Glutamatergic neuron (in vitro differentiated cells): Measurements from ENCODE around the gene ALKAL2. TPM values are rescaled to one million over a fixed set of nuclear protein-coding genes. Genes with fewer than 3 reads are reported as not detected.

ENCODE experiments used
- DNase-seq: peaks from one replicate; pipeline ENCODE4 v3.0.0; 2022
- H3K27ac Mint-ChIP-seq: one replicate; pipeline ENCODE4 v1.8.0; 2020; ENCODE audit warnings: mild to moderate bottlenecking, mixed read lengths, inconsistent platforms; ENCODE audit not compliant: unreplicated experiment
- H3K27me3 Mint-ChIP-seq: one replicate; pipeline ENCODE4 v1.8.0; 2020; ENCODE audit warnings: mild to moderate bottlenecking, moderate library complexity, mixed read lengths, inconsistent platforms; ENCODE audit not compliant: unreplicated experiment
- H3K36me3 Mint-ChIP-seq: one replicate; pipeline ENCODE4 v1.8.0; 2020; ENCODE audit warnings: mild to moderate bottlenecking, mixed read lengths, inconsistent platforms; ENCODE audit not compliant: unreplicated experiment
- H3K4me1 Mint-ChIP-seq: one replicate; pipeline ENCODE4 v1.8.0; 2020; ENCODE audit warnings: mild to moderate bottlenecking, low read depth, mixed read lengths, inconsistent platforms; ENCODE audit not compliant: unreplicated experiment
- H3K4me3 Mint-ChIP-seq: one replicate; pipeline ENCODE4 v1.8.0; 2020; ENCODE audit warnings: mild to moderate bottlenecking, mixed read lengths, inconsistent platforms; ENCODE audit not compliant: unreplicated experiment
- H3K9me3 Mint-ChIP-seq: one replicate; pipeline ENCODE4 v1.8.0; 2020; ENCODE audit warnings: mild to moderate bottlenecking, moderate library complexity, mixed read lengths, inconsistent platforms; ENCODE audit not compliant: unreplicated experiment
- total RNA-seq: library from RNA; stranded (reverse); fragmentation: NEBNext Ultra II Directional; extraction: Animal tissue kit (Norgen Biotek cat#: 25700); gene quantifications from one replicate; pipeline ENCODE4 v1.2.1, GENCODE V29; 2021; ENCODE audit not compliant: unreplicated experiment
- TF ChIP-seq, protein P1 (sequence below): fragments of 200-600 bp; sonication (generic); IDR thresholded peaks from one replicate; pipeline ENCODE4 v1.5.0; 2021; ENCODE audit not compliant: partially characterized antibody, unreplicated experiment

ALKAL2 gene
- total RNA-seq, 1 donor from 2014 or later, result 1.0 TPM

DNA sequence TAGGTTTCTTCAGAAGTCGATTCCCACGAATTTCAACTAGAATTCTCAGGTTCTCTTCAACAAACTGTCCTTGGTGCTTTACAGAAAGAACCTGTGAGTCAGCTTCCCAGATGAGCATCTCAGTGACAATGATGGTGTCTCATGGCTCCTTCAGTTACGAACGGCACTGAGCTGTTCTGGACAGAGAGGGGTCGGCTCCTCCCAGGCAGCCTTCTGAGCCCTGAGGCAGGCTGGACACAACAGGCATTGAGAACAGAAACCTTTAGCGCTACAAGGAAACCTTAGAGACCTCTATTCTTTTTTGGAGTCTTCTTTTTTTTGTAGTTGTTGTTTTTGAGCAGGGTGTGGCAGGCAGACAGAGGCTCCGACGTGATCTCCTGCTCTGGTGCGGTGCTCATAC is 35.1 kb upstream of the ALKAL2 start:
- peaks cover 5% of the 10 kb centered on the region for H3K27me3 Mint-ChIP-seq

DNA sequence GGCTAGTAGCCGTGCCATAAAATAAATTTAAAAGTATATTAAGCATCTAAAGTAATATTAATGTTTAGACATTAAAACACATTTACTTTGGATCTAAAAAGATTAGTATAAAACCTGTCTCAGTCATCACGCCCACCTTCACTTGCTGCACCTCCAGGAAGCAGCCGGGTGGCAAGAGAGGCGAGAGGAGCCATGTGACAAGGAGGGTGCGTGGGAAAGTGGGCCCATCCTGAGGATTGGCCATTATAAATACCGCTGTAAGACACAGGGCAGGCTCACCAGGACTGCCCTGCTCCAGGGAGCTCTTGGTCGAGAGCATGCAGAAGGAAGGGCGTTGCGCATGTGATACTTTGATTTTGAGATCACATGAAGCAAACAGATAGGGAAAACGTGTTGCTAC is 34.4 kb upstream of the ALKAL2 start:
- H3K27me3 Mint-ChIP-seq, result peaks cover 6% of the 10 kb centered on the region
- peaks cover 2% of the 10 kb centered on the region for H3K9me3 Mint-ChIP-seq
- TF ChIP-seq, protein P1, sequence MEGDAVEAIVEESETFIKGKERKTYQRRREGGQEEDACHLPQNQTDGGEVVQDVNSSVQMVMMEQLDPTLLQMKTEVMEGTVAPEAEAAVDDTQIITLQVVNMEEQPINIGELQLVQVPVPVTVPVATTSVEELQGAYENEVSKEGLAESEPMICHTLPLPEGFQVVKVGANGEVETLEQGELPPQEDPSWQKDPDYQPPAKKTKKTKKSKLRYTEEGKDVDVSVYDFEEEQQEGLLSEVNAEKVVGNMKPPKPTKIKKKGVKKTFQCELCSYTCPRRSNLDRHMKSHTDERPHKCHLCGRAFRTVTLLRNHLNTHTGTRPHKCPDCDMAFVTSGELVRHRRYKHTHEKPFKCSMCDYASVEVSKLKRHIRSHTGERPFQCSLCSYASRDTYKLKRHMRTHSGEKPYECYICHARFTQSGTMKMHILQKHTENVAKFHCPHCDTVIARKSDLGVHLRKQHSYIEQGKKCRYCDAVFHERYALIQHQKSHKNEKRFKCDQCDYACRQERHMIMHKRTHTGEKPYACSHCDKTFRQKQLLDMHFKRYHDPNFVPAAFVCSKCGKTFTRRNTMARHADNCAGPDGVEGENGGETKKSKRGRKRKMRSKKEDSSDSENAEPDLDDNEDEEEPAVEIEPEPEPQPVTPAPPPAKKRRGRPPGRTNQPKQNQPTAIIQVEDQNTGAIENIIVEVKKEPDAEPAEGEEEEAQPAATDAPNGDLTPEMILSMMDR, result no peak
- no peak overlapping the region for H3K4me3 Mint-ChIP-seq
- H3K27ac Mint-ChIP-seq, result no peak overlapping the region
- H3K4me1 Mint-ChIP-seq, result peaks cover 15% of the 10 kb centered on the region
- H3K36me3 Mint-ChIP-seq, result peaks cover 9% of the 10 kb centered on the region
- DNase-seq, result no peak

More for the DNA sequence above, 35.1 kb upstream of the ALKAL2 start:
- Mint-ChIP-seq H3K27ac (no peak overlapping the region), H3K9me3 (peaks cover 2% of the 10 kb centered on the region), H3K4me3 (no peak overlapping the region), H3K36me3 (peaks cover 12% of the 10 kb centered on the region), H3K4me1 (peaks cover 8% of the 10 kb centered on the region)
- TF ChIP-seq, protein P1, result no peak
- DNase-seq, result no peak

DNA sequence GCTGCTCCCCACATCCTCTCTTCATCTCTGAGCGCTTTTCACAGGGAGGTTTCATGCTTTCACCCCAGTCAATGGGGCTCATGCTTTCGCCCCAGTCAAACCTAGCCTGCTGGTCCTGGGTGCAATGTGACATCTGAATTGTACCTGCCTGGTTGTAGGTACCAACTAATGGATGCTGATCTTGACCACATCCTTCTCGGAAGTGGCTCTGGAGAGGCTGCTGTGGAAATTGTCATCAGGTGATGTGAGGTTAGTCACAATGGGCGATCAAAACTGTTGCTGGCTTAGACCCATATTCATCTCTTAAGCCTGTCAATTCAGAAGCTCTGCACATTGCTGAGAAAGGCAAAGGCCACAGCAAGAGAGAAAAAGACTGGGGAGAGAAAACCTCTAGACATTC is 32.7 kb upstream of the ALKAL2 start:
- TF ChIP-seq, protein P1, result no peak
- peaks cover 15% of the 10 kb centered on the region for H3K36me3 Mint-ChIP-seq
- peaks cover 6% of the 10 kb centered on the region for H3K27me3 Mint-ChIP-seq
- no peak overlapping the region for H3K27ac Mint-ChIP-seq
- peaks cover 2% of the 10 kb centered on the region for H3K9me3 Mint-ChIP-seq
- H3K4me3 Mint-ChIP-seq, result no peak overlapping the region
- peaks cover 19% of the 10 kb centered on the region for H3K4me1 Mint-ChIP-seq
- DNase-seq, result no peak

- Mint-ChIP-seq H3K27me3 (peaks cover 6% of the 10 kb centered on the region), H3K27ac (peak overlapping the region; percentile 59), H3K9me3 (peaks cover 2% of the 10 kb centered on the region), H3K4me3 (no peak overlapping the region), H3K4me1 (peaks cover 19% of the 10 kb centered on the region), H3K36me3 (peaks cover 15% of the 10 kb centered on the region)
- TF ChIP-seq, protein P1, result no peak
- no peak for DNase-seq
Measured at GRCh38 chr2:319059-319600, 31.2 kb upstream of the ALKAL2 start.

- Mint-ChIP-seq H3K4me3 (peak overlapping the region; percentile 11), H3K9me3 (peaks cover 2% of the 10 kb centered on the region), H3K4me1 (peaks cover 24% of the 10 kb centered on the region), H3K36me3 (peaks cover 15% of the 10 kb centered on the region), H3K27me3 (peaks cover 6% of the 10 kb centered on the region), H3K27ac (peak overlapping the region; percentile 82)
- TF ChIP-seq, protein P1, result no peak
- DNase-seq, result peak; percentile 44
Measured at GRCh38 chr2:317501-318424, 29.9 kb upstream of the ALKAL2 start.
